ENCODE results near the gene RSBN1L. TPM values are rescaled to one million over a fixed set of nuclear protein-coding genes. Genes with fewer than 3 reads are reported as not detected.
A peak's percentile ranks its signal among the peaks of the same experiment; 100 is the strongest.

The RSBN1L gene
- total RNA-seq, 1 donor from 2014 or later: 25.9 TPM

GRCh38 chr7:77653572-77653971 is 42.7 kb upstream of the RSBN1L start:
- no peaks in the 10 kb centered on the region for H3K4me1 Mint-ChIP-seq
- no peaks in the 10 kb centered on the region for H3K9me3 Mint-ChIP-seq
- no peak for DNase-seq
- ChIA-PET POLR2A (no interaction called here), CTCF (interaction anchor here (0.6 to 5.6 kb wide), 6 partner anchors 44 to 412 kb away, joined by 3 to 67 read pairs (median 4); no protein-coding TSS in a partner anchor)
- H3K4me3 Mint-ChIP-seq: no peak overlapping the region
- no peak overlapping the region for H3K27ac Mint-ChIP-seq
- intact Hi-C loops (cut with micrococcal nuclease): loop anchor here (5.0 to 10.0 kb wide), 3 partner anchors 226 to 1521 kb away; no protein-coding TSS in a partner anchor
- peaks cover 2% of the 10 kb centered on the region for H3K36me3 Mint-ChIP-seq (ENCODE audit: low read depth)
- TF ChIP-seq CTCF (IDR thresholded peaks at IDR 0.05): no peak
- ATAC-seq (ENCODE audit: low read depth): no peak
- H3K27me3 Mint-ChIP-seq: no peaks in the 10 kb centered on the region

GRCh38 chr7:77655356-77655755 is 40.9 kb upstream of the RSBN1L start:
- Mint-ChIP-seq H3K27me3 (no peaks in the 10 kb centered on the region), H3K36me3 (ENCODE audit: low read depth) (peaks cover 2% of the 10 kb centered on the region), H3K4me3 (no peak overlapping the region), H3K9me3 (no peaks in the 10 kb centered on the region), H3K27ac (no peak overlapping the region), H3K4me1 (no peaks in the 10 kb centered on the region)
- ATAC-seq (ENCODE audit: low read depth) (no peak), DNase-seq (no peak)
- ChIA-PET CTCF (interaction anchor here (0.8 to 2.9 kb wide), 3 partner anchors 33 to 249 kb away, joined by 3 to 7 read pairs (median 3); no protein-coding TSS in a partner anchor), POLR2A (interaction anchor here (0.6 kb wide), 1 partner anchor 13 kb away, joined by 4 read pairs; no protein-coding TSS in a partner anchor)
- no peak for TF ChIP-seq CTCF (IDR thresholded peaks at IDR 0.05)
- intact Hi-C loops (cut with micrococcal nuclease): loop anchor here (5.0 to 10.0 kb wide), 3 partner anchors 249 to 1519 kb away; no protein-coding TSS in a partner anchor

GRCh38 chr7:77655836-77656455 is 40.3 kb upstream of the RSBN1L start:
- ATAC-seq (ENCODE audit: low read depth): no peak
- Mint-ChIP-seq H3K4me3 (no peak overlapping the region), H3K9me3 (no peaks in the 10 kb centered on the region), H3K4me1 (no peaks in the 10 kb centered on the region), H3K27me3 (no peaks in the 10 kb centered on the region), H3K27ac (no peak overlapping the region), H3K36me3 (ENCODE audit: low read depth) (peaks cover 2% of the 10 kb centered on the region)
- no peak for DNase-seq
- intact Hi-C loops (cut with micrococcal nuclease): loop anchor here (5.0 to 10.0 kb wide), 3 partner anchors 249 to 1519 kb away; no protein-coding TSS in a partner anchor
- POLR2A ChIA-PET: no interaction called here
- no peak for TF ChIP-seq CTCF (IDR thresholded peaks at IDR 0.05)
- CTCF ChIA-PET: interaction anchor here (1.2 to 2.9 kb wide), 5 partner anchors 104 to 385 kb away, joined by 3 to 21 read pairs (median 7); no protein-coding TSS in a partner anchor

GRCh38 chr7:77657427-77658224 is 38.6 kb upstream of the RSBN1L start:
- H3K4me1 Mint-ChIP-seq: no peaks in the 10 kb centered on the region
- intact Hi-C loops (cut with micrococcal nuclease): loop anchor here (1.0 to 10.0 kb wide), 6 partner anchors 102 to 1517 kb away; no protein-coding TSS in a partner anchor
- ChIA-PET POLR2A (interaction anchor here (1.0 kb wide), 1 partner anchor 38 kb away, joined by 3 read pairs; the partner anchor contains the start of gene RSBN1L), CTCF (interaction anchor here (0.7 to 3.6 kb wide), 18 partner anchors 10 to 383 kb away, joined by 3 to 46 read pairs (median 6); partner anchors contain the start of genes PHTF2 and TMEM60)
- H3K36me3 Mint-ChIP-seq (ENCODE audit: low read depth): peaks cover 2% of the 10 kb centered on the region
- no peak for TF ChIP-seq CTCF (IDR thresholded peaks at IDR 0.05)
- ATAC-seq (ENCODE audit: low read depth) (peak; percentile 45), DNase-seq (no peak)
- H3K9me3 Mint-ChIP-seq: no peaks in the 10 kb centered on the region
- no peak overlapping the region for H3K27ac Mint-ChIP-seq
- no peak overlapping the region for H3K4me3 Mint-ChIP-seq
- H3K27me3 Mint-ChIP-seq: no peaks in the 10 kb centered on the region

Data from activated B cell treated with CpG ODN at 0.5 μM for 24 hours (primary cell).